CD4-positive, alpha-beta T cell (primary cell): ENCODE data around the gene OR1J1. TPM values are rescaled to one million over a fixed set of nuclear protein-coding genes. Genes with fewer than 3 reads are reported as not detected.
A peak's percentile ranks its signal among the peaks of the same experiment; 100 is the strongest.

ENCODE experiments used
- ATAC-seq: fragments of 200-7000 bp; cut with Tn5 transposase; one replicate; pipeline ENCODE4 v1.10.0; 2022; ENCODE audit warnings: mild to moderate bottlenecking; ENCODE audit not compliant: poor library complexity
- CTCF ChIA-PET: fragments of 350-600 bp; sonication (Branson Sonifier 250); formaldehyde crosslinking; loops from one replicate; lab custom pipeline; 2021; ENCODE audit warnings: antibody characterized with exemption, inconsistent platforms; lab: Charles Lee
- POLR2A ChIA-PET: fragments of 350-600 bp; sonication (Branson Sonifier 250); formaldehyde crosslinking; loops from one replicate; lab custom pipeline; 2021; ENCODE audit warnings: antibody characterized with exemption, inconsistent platforms; lab: Charles Lee
- DNase-seq, 14 experiments: peaks; one replicate each; pipeline ENCODE4 v3.0.0-alpha.2; 2013 to 2020; ENCODE audit warnings: mixed read lengths in 2 of 14
- H3K27ac ChIP-seq, 2 donors: one replicate each; pipeline versions ENCODE4 v1.5.1 to v1.7.0; 2013; ENCODE audit warnings: low read length in 2 of 2, low read depth in 1 of 2, mild to moderate bottlenecking in 1 of 2
- H3K27me3 ChIP-seq, 2 experiments: 1 replicate in 1 of 2; 2 replicates in 1 of 2; pipeline versions ENCODE4 v1.6.1 to v1.7.0; 2013; ENCODE audit warnings: low read length in 2 of 2, control low read depth in 1 of 2, mild to moderate bottlenecking in 1 of 2, moderate library complexity in 1 of 2; ENCODE audit not compliant: insufficient read depth in 2 of 2, control insufficient read depth in 1 of 2
- H3K36me3 ChIP-seq: one replicate; pipeline ENCODE4 v1.6.1; 2013; ENCODE audit warnings: low read length, control low read depth; ENCODE audit not compliant: insufficient read depth
- H3K4me1 ChIP-seq: one replicate; pipeline ENCODE4 v1.6.1; 2013; ENCODE audit warnings: low read length, control low read depth; ENCODE audit not compliant: insufficient read depth
- H3K4me3 ChIP-seq: one replicate; pipeline ENCODE4 v1.5.1; 2013; ENCODE audit warnings: mild to moderate bottlenecking, low read length, moderate library complexity
- H3K9me3 ChIP-seq, 2 experiments: 1 replicate in 1 of 2; 2 replicates in 1 of 2; pipeline versions ENCODE4 v1.6.1 to v1.7.0; 2013; ENCODE audit warnings: low read length in 2 of 2, mild to moderate bottlenecking in 2 of 2, control low read depth in 1 of 2, moderate library complexity in 1 of 2; ENCODE audit not compliant: control insufficient read depth in 1 of 2, insufficient read depth in 1 of 2
- H3K27ac Mint-ChIP-seq: one replicate; pipeline ENCODE4 v1.8.0; 2020; ENCODE audit warnings: mixed read lengths
- H3K27me3 Mint-ChIP-seq: one replicate; pipeline ENCODE4 v1.8.0; 2021; ENCODE audit warnings: mixed read lengths
- H3K36me3 Mint-ChIP-seq: one replicate; pipeline ENCODE4 v1.8.0; 2021; ENCODE audit warnings: low read depth, mixed read lengths
- H3K4me1 Mint-ChIP-seq: one replicate; pipeline ENCODE4 v1.8.0; 2021; ENCODE audit warnings: low read depth, mixed read lengths
- H3K4me3 Mint-ChIP-seq: one replicate; pipeline ENCODE4 v1.8.0; 2020; ENCODE audit warnings: mild to moderate bottlenecking, mixed read lengths
- H3K9me3 Mint-ChIP-seq: one replicate; pipeline ENCODE4 v1.8.0; 2020; ENCODE audit warnings: mixed read lengths
- CTCF ChIP-seq: fragments of 200-600 bp; IDR thresholded peaks from one replicate; pipeline ENCODE4 v1.8.0; 2022; ENCODE audit warnings: antibody characterized with exemption, mild to moderate bottlenecking
- intact Hi-C, 2 experiments: fragments of 100-400 bp; cut with DNase I in 1 of 2; cut with micrococcal nuclease in 1 of 2; formaldehyde crosslinking; loops; one replicate each; pipeline versions ENCODE4 v1.15.1 to v1.9.0; 2023 to 2025; cut with DNase I, micrococcal nuclease
- total RNA-seq, 174 experiments: library from RNA in 2 of 174; stranded (reverse) in 2 of 174; gene quantifications; one replicate each; pipeline ENCODE4 v1.2.3 and lab custom pipeline; 2021 to 2026

OR1J1 gene
- total RNA-seq, 2 experiments from 2014 or later = not detected

GRCh38 chr9:122464633-122465567, 12.8 kb downstream of the OR1J1 start:
- Mint-ChIP-seq H3K36me3 (peaks cover 3% of the 10 kb centered on the region), H3K27ac (peak overlapping the region; percentile 78), H3K4me1 (peaks cover 17% of the 10 kb centered on the region), H3K27me3 (peaks cover 53% of the 10 kb centered on the region), H3K4me3 (peak overlapping the region; percentile 92), H3K9me3 (no peaks in the 10 kb centered on the region)
- Histone ChIP-seq H3K4me1 (peaks cover 7% of the 10 kb centered on the region), H3K9me3 (no peaks in the 10 kb centered on the region), H3K4me3 (peak overlapping the region; percentile 56), H3K27me3 (peaks cover 6 to 7% of the 10 kb centered on the region in 2 experiments), H3K36me3 (no peaks in the 10 kb centered on the region), H3K27ac (peak overlapping the region in 1 of 2 donors; percentile 42)
- ChIA-PET POLR2A (interaction anchor here (0.6 kb wide), 1 partner anchor 351 kb away, joined by 3 read pairs; no protein-coding TSS in a partner anchor), CTCF (interaction anchor here (1.0 kb wide), 1 partner anchor 345 kb away, joined by 3 read pairs; no protein-coding TSS in a partner anchor)
- ATAC-seq (peak; percentile 77), DNase-seq (peak; percentile 41 to 79 (median 52))
- peak; percentile 87 for TF ChIP-seq CTCF
- intact Hi-C loops = loop anchor here (1.0 to 10.0 kb wide), 5 partner anchors 345 to 890 kb away; partner anchors contain the start of gene CRB2 (in 1 of the 2)

- Histone ChIP-seq H3K9me3 (no peaks in the 10 kb centered on the region), H3K27ac (peak overlapping the region in 1 of 2 donors; percentile 42), H3K36me3 (no peaks in the 10 kb centered on the region), H3K4me1 (peaks cover 7% of the 10 kb centered on the region), H3K4me3 (peak overlapping the region; percentile 56), H3K27me3 (peaks cover 6 to 7% of the 10 kb centered on the region in 2 experiments)
- ChIA-PET CTCF (interaction anchor here (1.0 kb wide), 1 partner anchor 346 kb away, joined by 3 read pairs; no protein-coding TSS in a partner anchor), POLR2A (interaction anchor here (0.6 kb wide), 1 partner anchor 392 kb away, joined by 4 read pairs; no protein-coding TSS in a partner anchor)
- H3K27me3 Mint-ChIP-seq = peaks cover 54% of the 10 kb centered on the region
- ATAC-seq (peak; percentile 68), DNase-seq (peak in 6 of 14 experiments; percentile 4 to 35 (median 6))
- TF ChIP-seq CTCF = no peak
- no peaks in the 10 kb centered on the region for H3K9me3 Mint-ChIP-seq
- peak overlapping the region; percentile 92 for H3K4me3 Mint-ChIP-seq
- peaks cover 3% of the 10 kb centered on the region for H3K36me3 Mint-ChIP-seq
- H3K27ac Mint-ChIP-seq = peak overlapping the region; percentile 78
- intact Hi-C loops = loop anchor here (2.0 to 10.0 kb wide), 4 partner anchors 359 to 891 kb away; partner anchors contain the start of gene CRB2 (in 1 of the 2)
- H3K4me1 Mint-ChIP-seq = peaks cover 17% of the 10 kb centered on the region
Measured at GRCh38 chr9:122463828-122464632, 13.7 kb downstream of the OR1J1 start.

- TF ChIP-seq CTCF = no peak
- peaks cover 48% of the 10 kb centered on the region for H3K27me3 Mint-ChIP-seq
- no peaks in the 10 kb centered on the region for H3K4me1 Mint-ChIP-seq
- H3K27ac ChIP-seq = no peak overlapping the region
- no peaks in the 10 kb centered on the region for H3K4me1 ChIP-seq
- no peaks in the 10 kb centered on the region for H3K27me3 ChIP-seq
- no peaks in the 10 kb centered on the region for H3K9me3 Mint-ChIP-seq
- H3K27ac Mint-ChIP-seq = no peak overlapping the region
- no peak for DNase-seq
- H3K4me3 Mint-ChIP-seq = no peak overlapping the region
- H3K4me3 ChIP-seq = no peak overlapping the region
- no peaks in the 10 kb centered on the region for H3K36me3 Mint-ChIP-seq
- ATAC-seq = no peak
- H3K9me3 ChIP-seq = no peaks in the 10 kb centered on the region
- CTCF ChIA-PET = no interaction called here
- no peaks in the 10 kb centered on the region for H3K36me3 ChIP-seq
- POLR2A ChIA-PET = no interaction called here
- intact Hi-C loops = no loop called here
Measured at GRCh38 chr9:122457787-122458186, 19.9 kb downstream of the OR1J1 start.
